ENCODE results near the gene RNF180.

The RNF180 gene

GRCh38 chr5:64299805-64300204, 134.2 kb downstream of the RNF180 start (continued):
- no peak for TF ChIP-seq ISL1 (CRISPR knock-in tag; IDR thresholded peaks at IDR 0.05)
- TF ChIP-seq ZNF70 (CRISPR knock-in tag; IDR thresholded peaks at IDR 0.05): no peak
- no peak for TF ChIP-seq GLIS3 (CRISPR knock-in tag; IDR thresholded peaks at IDR 0.05)
- TF ChIP-seq OSR1 (CRISPR knock-in tag; IDR thresholded peaks at IDR 0.05): no peak

GRCh38 chr5:64301566-64301965, 135.9 kb downstream of the RNF180 start:
- no peak for ATAC-seq
- TF ChIP-seq TCF4 (CRISPR knock-in tag; IDR thresholded peaks at IDR 0.05; ENCODE audit: borderline replicate concordance) (no peak), ISL1 (CRISPR knock-in tag; IDR thresholded peaks at IDR 0.05) (no peak), ZFP30 (CRISPR knock-in tag; IDR thresholded peaks at IDR 0.05) (no peak), BACH2 (CRISPR knock-in tag; IDR thresholded peaks at IDR 0.05; ENCODE audit: borderline replicate concordance) (no peak), OSR1 (CRISPR knock-in tag; IDR thresholded peaks at IDR 0.05) (no peak), ZFP3 (CRISPR knock-in tag; IDR thresholded peaks at IDR 0.05) (no peak), ZNF70 (CRISPR knock-in tag; IDR thresholded peaks at IDR 0.05) (no peak), ARNTL (CRISPR knock-in tag; IDR thresholded peaks at IDR 0.05; ENCODE audit: borderline replicate concordance, low read depth) (no peak)

- TF ChIP-seq TOX (CRISPR knock-in tag; IDR thresholded peaks at IDR 0.05; ENCODE audit: borderline replicate concordance) (no peak), CSDC2 (CRISPR knock-in tag; IDR thresholded peaks at IDR 0.05) (no peak), ISL1 (CRISPR knock-in tag; IDR thresholded peaks at IDR 0.05) (no peak), POU6F1 (CRISPR knock-in tag; IDR thresholded peaks at IDR 0.05; ENCODE audit: borderline replicate concordance, low read depth) (no peak)
- TF ChIP-seq, protein P1, sequence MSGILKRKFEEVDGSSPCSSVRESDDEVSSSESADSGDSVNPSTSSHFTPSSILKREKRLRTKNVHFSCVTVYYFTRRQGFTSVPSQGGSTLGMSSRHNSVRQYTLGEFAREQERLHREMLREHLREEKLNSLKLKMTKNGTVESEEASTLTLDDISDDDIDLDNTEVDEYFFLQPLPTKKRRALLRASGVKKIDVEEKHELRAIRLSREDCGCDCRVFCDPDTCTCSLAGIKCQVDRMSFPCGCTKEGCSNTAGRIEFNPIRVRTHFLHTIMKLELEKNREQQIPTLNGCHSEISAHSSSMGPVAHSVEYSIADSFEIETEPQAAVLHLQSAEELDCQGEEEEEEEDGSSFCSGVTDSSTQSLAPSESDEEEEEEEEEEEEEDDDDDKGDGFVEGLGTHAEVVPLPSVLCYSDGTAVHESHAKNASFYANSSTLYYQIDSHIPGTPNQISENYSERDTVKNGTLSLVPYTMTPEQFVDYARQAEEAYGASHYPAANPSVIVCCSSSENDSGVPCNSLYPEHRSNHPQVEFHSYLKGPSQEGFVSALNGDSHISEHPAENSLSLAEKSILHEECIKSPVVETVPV (CRISPR knock-in tag; IDR thresholded peaks at IDR 0.05): no peak
- ATAC-seq: no peak
Observed at GRCh38 chr5:64308135-64308534, 142.5 kb downstream of the RNF180 start.

- TF ChIP-seq POU6F1 (CRISPR knock-in tag; IDR thresholded peaks at IDR 0.05; ENCODE audit: borderline replicate concordance, low read depth) (no peak), ISL1 (CRISPR knock-in tag; IDR thresholded peaks at IDR 0.05) (no peak), RARB (CRISPR knock-in tag; IDR thresholded peaks at IDR 0.05) (no peak), ZC3H10 (CRISPR knock-in tag; IDR thresholded peaks at IDR 0.05) (no peak), OSR1 (CRISPR knock-in tag; IDR thresholded peaks at IDR 0.05) (no peak), ESRRG (CRISPR knock-in tag; IDR thresholded peaks at IDR 0.05) (no peak), ZFP3 (CRISPR knock-in tag; IDR thresholded peaks at IDR 0.05) (no peak), ZNF70 (CRISPR knock-in tag; IDR thresholded peaks at IDR 0.05) (no peak), PPARA (CRISPR knock-in tag; IDR thresholded peaks at IDR 0.05; ENCODE audit: borderline replicate concordance) (no peak), ZNF565 (CRISPR knock-in tag; conservative IDR thresholded peaks at IDR 0.05; ENCODE audit: low read depth) (no peak), SNAI2 (CRISPR knock-in tag; IDR thresholded peaks at IDR 0.05) (no peak), ZFP30 (CRISPR knock-in tag; IDR thresholded peaks at IDR 0.05) (no peak), TOX (CRISPR knock-in tag; IDR thresholded peaks at IDR 0.05; ENCODE audit: borderline replicate concordance) (no peak), GLIS3 (CRISPR knock-in tag; IDR thresholded peaks at IDR 0.05) (no peak), CREB5 (CRISPR knock-in tag; IDR thresholded peaks at IDR 0.05; ENCODE audit: low read depth) (no peak)
- TF ChIP-seq, protein P2, sequence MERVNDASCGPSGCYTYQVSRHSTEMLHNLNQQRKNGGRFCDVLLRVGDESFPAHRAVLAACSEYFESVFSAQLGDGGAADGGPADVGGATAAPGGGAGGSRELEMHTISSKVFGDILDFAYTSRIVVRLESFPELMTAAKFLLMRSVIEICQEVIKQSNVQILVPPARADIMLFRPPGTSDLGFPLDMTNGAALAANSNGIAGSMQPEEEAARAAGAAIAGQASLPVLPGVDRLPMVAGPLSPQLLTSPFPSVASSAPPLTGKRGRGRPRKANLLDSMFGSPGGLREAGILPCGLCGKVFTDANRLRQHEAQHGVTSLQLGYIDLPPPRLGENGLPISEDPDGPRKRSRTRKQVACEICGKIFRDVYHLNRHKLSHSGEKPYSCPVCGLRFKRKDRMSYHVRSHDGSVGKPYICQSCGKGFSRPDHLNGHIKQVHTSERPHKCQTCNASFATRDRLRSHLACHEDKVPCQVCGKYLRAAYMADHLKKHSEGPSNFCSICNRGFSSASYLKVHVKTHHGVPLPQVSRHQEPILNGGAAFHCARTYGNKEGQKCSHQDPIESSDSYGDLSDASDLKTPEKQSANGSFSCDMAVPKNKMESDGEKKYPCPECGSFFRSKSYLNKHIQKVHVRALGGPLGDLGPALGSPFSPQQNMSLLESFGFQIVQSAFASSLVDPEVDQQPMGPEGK (CRISPR knock-in tag; IDR thresholded peaks at IDR 0.05; ENCODE audit: borderline replicate concordance): no peak
- no peak for ATAC-seq
Observed at GRCh38 chr5:64312491-64312890, 146.8 kb downstream of the RNF180 start.
